Right lobe of liver (tissue), 6 donors: ENCODE data around the gene VAMP5. TPM values are rescaled to one million over a fixed set of nuclear protein-coding genes. Genes with fewer than 3 reads are reported as not detected.

Source experiments
- ATAC-seq, 4 donors: fragments of 200-7000 bp; cut with Tn5 transposase; one replicate each; pipeline ENCODE4 v1.9.1; 2020; ENCODE audit warnings: mild to moderate bottlenecking in 4 of 4, moderate library complexity in 4 of 4
- DNase-seq, 3 donors: peaks; one replicate each; pipeline ENCODE4 v3.0.0-alpha.2; 2020
- H3K27ac ChIP-seq, 3 donors: fragments of 200-600 bp; one replicate each; pipeline ENCODE4 v1.8.0; 2022
- H3K27me3 ChIP-seq, 2 donors: fragments of 200-600 bp; one replicate each; pipeline ENCODE4 v1.8.0; 2022
- H3K36me3 ChIP-seq, 4 donors: fragments of 200-600 bp; sonication (generic) in 1 of 4; one replicate each; pipeline versions ENCODE4 v1.5.1 to v1.8.0; 2017 to 2022; ENCODE audit warnings: control low read depth in 1 of 4
- H3K4me1 ChIP-seq, 4 donors: fragments of 200-600 bp; sonication (generic) in 1 of 4; one replicate each; pipeline versions ENCODE4 v1.5.1 to v1.8.0; 2017 to 2022; ENCODE audit warnings: control low read depth in 1 of 4
- H3K4me3 ChIP-seq, 3 donors: fragments of 200-600 bp; one replicate each; pipeline ENCODE4 v1.8.0; 2022
- H3K9me3 ChIP-seq, 4 donors: fragments of 200-600 bp; sonication (generic) in 1 of 4; one replicate each; pipeline versions ENCODE4 v1.5.1 to v1.8.0; 2017 to 2022; ENCODE audit warnings: control low read depth in 1 of 4
- POLR2A ChIP-seq: fragments of 450-650 bp; IDR thresholded peaks from one replicate; pipeline ENCODE4 v1.6.1; 2017; ENCODE audit warnings: antibody characterized with exemption, mild to moderate bottlenecking
- WGBS: methylation state at CpG from one replicate; pipeline ENCODE4 v1.1.6; 2018; ENCODE audit warnings: low coverage, low lambda C conversion rate; ENCODE audit not compliant: insufficient coverage; ENCODE audit errors: missing lambda C conversion rate; 5-methylcytosine and 5-hydroxymethylcytosine counted together
- intact Hi-C, 2 donors: fragments of 100-400 bp; cut with DNase I; formaldehyde crosslinking; loops; one replicate each; pipeline versions ENCODE4 v1.11.2 to v1.14.1; 2022
- total RNA-seq, 6 experiments: library from RNA; depleted of rRNA in 2 of 6; stranded (reverse); fragments of >200 nt in 2 of 6; fragmentation: NEBNext Ultra II Directional in 3 of 6; extraction: Animal tissue kit (Norgen Biotek cat#: 25700) in 3 of 6; gene quantifications; one replicate each; pipeline versions ENCODE4 v1.1.0 to v1.2.4, GENCODE V29; 2016 to 2023
- TF ChIP-seq, protein P1 (sequence below), 4 donors: fragments of 200-600 bp in 3 of 4; fragments of 450-650 bp in 1 of 4; IDR thresholded peaks; one replicate each; pipeline versions ENCODE4 v1.5.1 to v1.8.0; 2016 to 2022; ENCODE audit warnings: antibody characterized with exemption in 4 of 4, mild to moderate bottlenecking in 2 of 4
- donor health status: DM: no; HTN: yes; CAD: no.
- donor health status: DM: no; HTN: no; CAD: no.
- donor health status: DM: no; HTN: no; CAD: no.
- donor health status: DM: no; HTN: yes; CAD: no.
- donor health status: DM: no; HTN: yes; CAD: no.

VAMP5 gene
- total RNA-seq, 6 experiments from 2014 or later, result 27.2 to 50.1 (median 34.7) TPM

DNA sequence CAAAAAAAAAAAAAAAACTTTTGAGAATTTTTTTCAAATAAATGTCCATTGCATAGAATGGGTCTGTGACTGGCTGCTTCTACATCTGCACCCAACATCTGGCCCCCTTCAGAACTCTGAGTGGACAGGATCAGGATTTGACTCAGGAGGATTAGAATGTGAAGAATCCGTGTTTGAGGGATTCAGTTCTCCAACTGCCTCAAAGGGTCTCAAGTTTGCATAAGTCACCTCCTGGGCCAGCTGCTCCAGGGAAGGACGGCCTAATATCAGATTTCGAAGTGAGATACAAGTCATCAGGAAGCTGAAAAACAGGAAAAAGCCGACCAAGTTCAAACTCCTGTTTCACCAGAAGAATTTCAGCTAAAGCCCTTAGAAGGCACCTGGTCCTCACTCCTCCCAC, 34.4 kb upstream of the VAMP5 start:
- no peak overlapping the region for H3K4me3 ChIP-seq
- no peak for DNase-seq
- no peaks in the 10 kb centered on the region for H3K4me1 ChIP-seq
- no peak for ATAC-seq
- WGBS, result 42% methylated on average over 4 of the region's 4 CpGs
- H3K36me3 ChIP-seq, result peaks cover 11 to 76% (median 36%) of the 10 kb centered on the region in 4 donors
- peak overlapping the region in 1 of 3 donors; percentile 14 for H3K27ac ChIP-seq
- H3K9me3 ChIP-seq, result no peaks in the 10 kb centered on the region
- TF ChIP-seq, protein P1, sequence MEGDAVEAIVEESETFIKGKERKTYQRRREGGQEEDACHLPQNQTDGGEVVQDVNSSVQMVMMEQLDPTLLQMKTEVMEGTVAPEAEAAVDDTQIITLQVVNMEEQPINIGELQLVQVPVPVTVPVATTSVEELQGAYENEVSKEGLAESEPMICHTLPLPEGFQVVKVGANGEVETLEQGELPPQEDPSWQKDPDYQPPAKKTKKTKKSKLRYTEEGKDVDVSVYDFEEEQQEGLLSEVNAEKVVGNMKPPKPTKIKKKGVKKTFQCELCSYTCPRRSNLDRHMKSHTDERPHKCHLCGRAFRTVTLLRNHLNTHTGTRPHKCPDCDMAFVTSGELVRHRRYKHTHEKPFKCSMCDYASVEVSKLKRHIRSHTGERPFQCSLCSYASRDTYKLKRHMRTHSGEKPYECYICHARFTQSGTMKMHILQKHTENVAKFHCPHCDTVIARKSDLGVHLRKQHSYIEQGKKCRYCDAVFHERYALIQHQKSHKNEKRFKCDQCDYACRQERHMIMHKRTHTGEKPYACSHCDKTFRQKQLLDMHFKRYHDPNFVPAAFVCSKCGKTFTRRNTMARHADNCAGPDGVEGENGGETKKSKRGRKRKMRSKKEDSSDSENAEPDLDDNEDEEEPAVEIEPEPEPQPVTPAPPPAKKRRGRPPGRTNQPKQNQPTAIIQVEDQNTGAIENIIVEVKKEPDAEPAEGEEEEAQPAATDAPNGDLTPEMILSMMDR (IDR thresholded peaks at IDR 0.05), result no peak
- no peak for TF ChIP-seq POLR2A
- H3K27me3 ChIP-seq, result no peaks in the 10 kb centered on the region
- intact Hi-C loops, result loop anchor here (5.0 kb wide), 2 partner anchors 128 to 133 kb away; partner anchors contain the start of gene SH2D6 (in 1 of the 2)

GRCh38 chr2:85550486-85550885, 33.7 kb upstream of the VAMP5 start:
- H3K4me3 ChIP-seq, result no peak overlapping the region
- intact Hi-C loops, result loop anchor here (5.0 kb wide), 2 partner anchors 128 to 133 kb away; partner anchors contain the start of gene SH2D6 (in 1 of the 2)
- peak in 3 of 4 donors; percentile 6 to 26 (median 11) for ATAC-seq
- H3K36me3 ChIP-seq, result peaks cover 10 to 76% (median 39%) of the 10 kb centered on the region in 4 donors
- TF ChIP-seq, protein P1 (IDR thresholded peaks at IDR 0.05), result no peak
- TF ChIP-seq POLR2A, result no peak
- H3K9me3 ChIP-seq, result no peaks in the 10 kb centered on the region
- no peaks in the 10 kb centered on the region for H3K27me3 ChIP-seq
- no peaks in the 10 kb centered on the region for H3K4me1 ChIP-seq
- 67% methylated on average over 9 of the region's 10 CpGs for WGBS
- no peak for DNase-seq
- peak overlapping the region in 1 of 3 donors; percentile 14 for H3K27ac ChIP-seq

GRCh38 chr2:85551698-85552678, 32.2 kb upstream of the VAMP5 start:
- H3K36me3 ChIP-seq, result peaks cover 6 to 84% (median 42%) of the 10 kb centered on the region in 4 donors
- no peaks in the 10 kb centered on the region for H3K9me3 ChIP-seq
- no peak overlapping the region for H3K4me3 ChIP-seq
- TF ChIP-seq POLR2A, result no peak
- TF ChIP-seq, protein P1 (IDR thresholded peaks at IDR 0.05), result peak; percentile 94 to 95 (median 95)
- ATAC-seq (peak; percentile 82 to 88 (median 84)), DNase-seq (peak; percentile 73 to 83 (median 75))
- H3K4me1 ChIP-seq, result no peaks in the 10 kb centered on the region
- no peak overlapping the region for H3K27ac ChIP-seq
- intact Hi-C loops, result loop anchor here (5.0 kb wide), 2 partner anchors 130 to 135 kb away; partner anchors contain the start of gene SH2D6 (in 1 of the 2)
- 46% methylated on average over 8 of the region's 9 CpGs for WGBS
- H3K27me3 ChIP-seq, result no peaks in the 10 kb centered on the region

DNA sequence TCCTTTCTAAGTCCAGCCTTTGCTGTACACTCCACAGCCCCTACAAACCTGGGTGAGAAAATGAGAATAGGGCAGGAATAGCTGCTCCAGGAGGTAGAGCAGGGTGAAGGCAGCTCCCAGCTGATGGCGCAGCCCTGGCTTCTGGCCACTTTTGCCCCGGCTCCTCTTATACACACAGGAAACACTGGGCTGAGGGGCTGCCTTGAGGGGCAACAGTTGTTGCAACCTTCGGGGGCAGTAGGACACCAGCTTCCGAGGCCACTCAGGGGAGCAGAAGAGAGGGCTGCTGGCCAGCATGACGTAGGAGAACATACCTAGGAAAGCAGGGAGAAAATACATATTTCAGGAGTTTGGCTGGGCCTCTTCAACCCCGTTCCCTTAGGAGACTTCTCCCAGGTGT, 31.0 kb upstream of the VAMP5 start:
- TF ChIP-seq, protein P1 (IDR thresholded peaks at IDR 0.05), result no peak
- TF ChIP-seq POLR2A, result no peak
- DNase-seq (no peak), ATAC-seq (no peak)
- Histone ChIP-seq H3K27ac (no peak overlapping the region), H3K9me3 (no peaks in the 10 kb centered on the region), H3K4me3 (no peak overlapping the region), H3K36me3 (peaks cover 6 to 92% (median 45%) of the 10 kb centered on the region in 4 donors), H3K4me1 (peaks cover 0 to 4% (median 0%) of the 10 kb centered on the region in 4 donors), H3K27me3 (no peaks in the 10 kb centered on the region)
- intact Hi-C loops, result loop anchor here (5.0 kb wide), 2 partner anchors 131 to 136 kb away; partner anchors contain the start of gene SH2D6 (in 1 of the 2)
- whole genome bisulfite sequencing, result 67% methylated on average over 4 of the region's 6 CpGs
